OCI-LY3 (cell line): ENCODE data around the gene M1AP.

Experiments
- EZH2phosphoT487 ChIP-seq: fragments of 200-600 bp; shearing (Covaris generic); IDR thresholded peaks from 2 replicates; pipeline ENCODE4 v1.6.1; 2018; ENCODE audit warnings: antibody characterized with exemption, mixed run types, low read depth
- TF ChIP-seq, protein P1 (sequence below): fragments of 200-600, 300-600 bp; sonication (generic); IDR thresholded peaks from 2 replicates; pipeline ENCODE4 v1.5.1; 2014; ENCODE audit warnings: antibody characterized with exemption, low read length, low read depth

DNA sequence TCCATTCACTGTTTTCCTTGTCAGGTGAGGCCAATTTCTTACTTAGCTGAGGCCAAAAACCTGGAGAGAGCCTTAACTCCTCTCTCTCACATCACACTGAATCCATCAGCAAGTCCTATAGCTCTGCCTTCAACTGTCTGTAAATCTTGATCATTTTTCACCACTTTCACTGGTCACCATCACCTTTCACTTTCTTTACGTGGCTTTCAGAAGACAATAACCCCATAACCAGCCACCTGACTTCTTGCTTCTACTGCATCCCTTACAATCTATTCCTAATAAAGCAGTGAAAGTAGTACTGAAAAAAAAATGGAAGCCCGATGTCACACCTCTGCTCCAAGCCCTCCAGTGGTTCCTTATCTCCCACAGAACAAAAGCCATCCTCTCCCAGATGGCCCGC lies 102.1 kb downstream of the M1AP start:
- TF ChIP-seq, protein P1, sequence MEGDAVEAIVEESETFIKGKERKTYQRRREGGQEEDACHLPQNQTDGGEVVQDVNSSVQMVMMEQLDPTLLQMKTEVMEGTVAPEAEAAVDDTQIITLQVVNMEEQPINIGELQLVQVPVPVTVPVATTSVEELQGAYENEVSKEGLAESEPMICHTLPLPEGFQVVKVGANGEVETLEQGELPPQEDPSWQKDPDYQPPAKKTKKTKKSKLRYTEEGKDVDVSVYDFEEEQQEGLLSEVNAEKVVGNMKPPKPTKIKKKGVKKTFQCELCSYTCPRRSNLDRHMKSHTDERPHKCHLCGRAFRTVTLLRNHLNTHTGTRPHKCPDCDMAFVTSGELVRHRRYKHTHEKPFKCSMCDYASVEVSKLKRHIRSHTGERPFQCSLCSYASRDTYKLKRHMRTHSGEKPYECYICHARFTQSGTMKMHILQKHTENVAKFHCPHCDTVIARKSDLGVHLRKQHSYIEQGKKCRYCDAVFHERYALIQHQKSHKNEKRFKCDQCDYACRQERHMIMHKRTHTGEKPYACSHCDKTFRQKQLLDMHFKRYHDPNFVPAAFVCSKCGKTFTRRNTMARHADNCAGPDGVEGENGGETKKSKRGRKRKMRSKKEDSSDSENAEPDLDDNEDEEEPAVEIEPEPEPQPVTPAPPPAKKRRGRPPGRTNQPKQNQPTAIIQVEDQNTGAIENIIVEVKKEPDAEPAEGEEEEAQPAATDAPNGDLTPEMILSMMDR = no peak
- TF ChIP-seq EZH2phosphoT487 = no peak
